Tibial artery (tissue), 4 donors: Measurements from ENCODE around the gene PRB2.
"Not testable (repeated sequence)": the region's sequence is repeated elsewhere in the genome, so short reads cannot be mapped to it uniquely, and the experiment has no call there.

ENCODE experiments used
- DNase-seq, 2 donors: peaks; one replicate each; pipeline ENCODE4 v3.0.0-alpha.2; 2019
- H3K27ac ChIP-seq, 2 donors: fragments of 200-600 bp; sonication (generic) in 1 of 2; 1 replicate in 1 of 2; 2 replicates in 1 of 2; pipeline ENCODE4 v1.5.1; 2018 to 2019; ENCODE audit warnings: mild to moderate bottlenecking in 1 of 2
- H3K27me3 ChIP-seq, 2 donors: fragments of 200-600 bp; sonication (generic) in 1 of 2; one replicate each; pipeline versions ENCODE4 v1.5.1 to v1.6.0; 2016 to 2019
- H3K36me3 ChIP-seq, 3 donors: fragments of 200-600 bp; sonication (generic) in 2 of 3; one replicate each; pipeline ENCODE4 v1.5.1; 2016 to 2019; ENCODE audit warnings: mild to moderate bottlenecking in 2 of 3
- H3K4me1 ChIP-seq, 4 donors: fragments of 200-600 bp; sonication (generic) in 2 of 4; 1 replicate in 3 of 4; 2 replicates in 1 of 4; pipeline ENCODE4 v1.5.1; 2016 to 2019
- H3K4me3 ChIP-seq, 2 donors: fragments of 200-600 bp; sonication (generic) in 1 of 2; 1 replicate in 1 of 2; 2 replicates in 1 of 2; pipeline ENCODE4 v1.5.1; 2018 to 2019; ENCODE audit warnings: mild to moderate bottlenecking in 2 of 2
- H3K9me3 ChIP-seq, 3 donors: fragments of 200-600 bp; sonication (generic) in 1 of 3; one replicate each; pipeline ENCODE4 v1.5.1; 2016 to 2019
- CTCF ChIP-seq, 2 experiments: fragments of 200-600 bp in 1 of 2; fragments of 450-650 bp in 1 of 2; IDR thresholded peaks; one replicate each; pipeline ENCODE4 v1.5.1; 2017 to 2019; ENCODE audit warnings: antibody characterized with exemption in 2 of 2, mild to moderate bottlenecking in 1 of 2, moderate library complexity in 1 of 2
- intact Hi-C: fragments of 100-400 bp; cut with DNase I; formaldehyde crosslinking; loops from one replicate; pipeline ENCODE4 v1.15.0; 2023; ENCODE audit warnings: low total_unique reads

PRB2 gene

DNA sequence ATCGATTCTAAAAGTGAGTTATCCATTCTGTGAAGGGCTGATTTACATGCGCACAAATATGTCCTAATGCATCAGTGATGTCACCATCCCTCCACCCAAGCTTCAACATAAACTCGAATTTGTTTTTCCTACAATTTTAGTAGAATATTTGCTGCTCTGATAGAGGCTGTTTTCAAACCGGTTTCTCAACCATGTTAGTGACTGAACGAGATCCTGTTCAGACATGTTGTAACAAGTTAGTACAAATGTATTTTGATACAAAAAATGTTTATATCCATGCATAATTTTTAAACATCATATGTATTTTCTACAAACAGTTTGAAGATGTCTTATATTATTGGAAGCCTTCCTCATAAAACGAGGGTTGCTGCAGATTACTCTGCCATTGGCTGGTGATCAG, 12.7 kb upstream of the PRB2 start:
- no peaks in the 10 kb centered on the region for H3K27me3 ChIP-seq
- no peaks in the 10 kb centered on the region for H3K36me3 ChIP-seq
- H3K4me3 ChIP-seq, result no peak overlapping the region
- no peak overlapping the region for H3K27ac ChIP-seq
- DNase-seq, result no peak
- no peak for TF ChIP-seq CTCF (IDR thresholded peaks at IDR 0.05)
- intact Hi-C loops, result no loop called here
- no peaks in the 10 kb centered on the region for H3K9me3 ChIP-seq
- H3K4me1 ChIP-seq, result no peaks in the 10 kb centered on the region

GRCh38 chr12:11397366-11397765, 2.0 kb upstream of the PRB2 start:
- TF ChIP-seq CTCF (IDR thresholded peaks at IDR 0.05), result no peak
- Histone ChIP-seq H3K27me3 (no peaks in the 10 kb centered on the region), H3K36me3 (no peaks in the 10 kb centered on the region), H3K4me1 (no peaks in the 10 kb centered on the region), H3K9me3 (no peaks in the 10 kb centered on the region), H3K27ac (no peak overlapping the region), H3K4me3 (no peak overlapping the region)
- no peak for DNase-seq
- intact Hi-C loops, result no loop called here

DNA sequence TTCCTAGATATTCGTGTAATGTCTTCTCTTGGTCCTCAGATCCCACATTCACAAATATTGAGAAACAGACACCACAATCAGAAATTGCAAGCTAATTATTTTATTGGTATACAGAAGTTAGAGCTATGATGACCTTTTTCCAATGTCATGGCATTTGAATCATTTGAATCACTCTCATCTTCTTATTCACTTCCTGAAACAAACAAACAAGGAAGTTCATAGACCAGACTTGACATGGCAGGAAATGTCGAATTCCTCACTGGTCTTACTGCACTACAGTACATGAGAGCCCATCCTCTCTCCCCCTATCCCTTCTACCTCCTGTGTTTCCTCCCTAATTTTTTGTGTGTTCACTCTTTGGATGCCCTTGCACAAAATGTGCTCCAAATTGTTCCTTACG, 3.9 kb downstream of the PRB2 start:
- intact Hi-C loops, H3K9me3 ChIP-seq: not testable (repeated sequence)

GRCh38 chr12:11377420-11377819, 17.9 kb downstream of the PRB2 start:
- H3K4me3 ChIP-seq, H3K27ac ChIP-seq, H3K36me3 ChIP-seq, intact Hi-C loops, H3K27me3 ChIP-seq, H3K4me1 ChIP-seq, DNase-seq: not testable (repeated sequence)
- peaks cover 0 to 21% (median 18%) of the 10 kb centered on the region in 3 donors for H3K9me3 ChIP-seq

More for the DNA sequence above, 3.9 kb downstream of the PRB2 start:
- DNase-seq, H3K27ac ChIP-seq, H3K4me1 ChIP-seq, H3K36me3 ChIP-seq, H3K27me3 ChIP-seq, H3K4me3 ChIP-seq: not testable (repeated sequence)

GRCh38 chr12:11361151-11361550, 34.2 kb downstream of the PRB2 start:
- intact Hi-C loops, result no loop called here
- no peak overlapping the region for H3K27ac ChIP-seq
- H3K9me3 ChIP-seq, result no peaks in the 10 kb centered on the region
- no peaks in the 10 kb centered on the region for H3K36me3 ChIP-seq
- no peak for TF ChIP-seq CTCF (IDR thresholded peaks at IDR 0.05)
- no peak overlapping the region for H3K4me3 ChIP-seq
- no peaks in the 10 kb centered on the region for H3K27me3 ChIP-seq
- no peak for DNase-seq
- no peaks in the 10 kb centered on the region for H3K4me1 ChIP-seq

DNA sequence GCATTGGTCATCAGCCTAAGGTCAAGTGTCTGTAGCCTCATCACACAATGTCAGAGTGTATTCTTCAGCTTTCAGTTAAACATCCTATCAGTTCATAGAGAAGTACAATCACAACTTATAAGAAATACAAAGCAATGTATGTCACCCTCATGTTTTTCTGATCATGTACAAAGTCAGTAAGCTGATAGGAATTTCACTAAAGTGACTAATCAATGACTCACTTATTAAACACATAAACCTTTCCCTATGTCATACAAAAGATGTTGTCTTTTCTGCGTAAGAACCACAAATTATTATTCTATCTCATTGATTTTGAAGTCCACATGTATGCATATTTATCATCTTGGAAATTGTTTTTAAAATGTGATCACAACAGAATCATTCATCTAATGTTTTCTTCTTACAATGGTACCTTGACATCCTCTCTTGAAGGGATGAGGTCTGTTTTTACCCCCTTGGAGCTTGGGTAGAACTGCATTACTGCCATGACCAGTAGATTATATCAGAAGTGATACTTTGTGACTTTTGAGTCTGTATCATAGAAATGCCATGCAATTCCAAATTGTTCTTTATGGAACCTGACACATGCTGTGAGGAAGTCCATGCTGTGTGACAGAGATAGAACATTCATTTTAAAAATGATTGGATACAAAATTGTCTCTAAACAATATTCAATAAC, 35.0 kb downstream of the PRB2 start:
- H3K27ac ChIP-seq, H3K27me3 ChIP-seq, intact Hi-C loops, H3K9me3 ChIP-seq, H3K4me1 ChIP-seq, H3K36me3 ChIP-seq, DNase-seq, H3K4me3 ChIP-seq: not testable (repeated sequence)

DNA sequence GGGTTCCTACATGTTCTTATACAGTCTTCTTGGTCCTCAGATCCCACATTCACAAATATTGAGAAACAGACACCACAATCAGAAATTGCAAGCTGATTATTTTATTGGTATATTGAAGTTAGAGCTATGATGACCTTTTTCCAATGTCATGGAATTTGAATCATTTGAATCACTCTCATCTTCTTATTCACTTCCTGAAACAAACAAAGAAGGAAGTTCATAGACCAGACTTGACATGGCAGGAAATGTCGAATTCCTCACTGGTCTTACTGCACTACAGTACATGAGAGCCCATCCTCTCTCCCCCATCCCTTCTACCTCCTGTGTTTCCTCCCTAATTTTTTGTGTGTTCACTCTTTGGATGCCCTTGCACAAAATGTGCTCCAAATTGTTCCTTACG, 43.6 kb downstream of the PRB2 start:
- H3K9me3 ChIP-seq, H3K4me1 ChIP-seq, intact Hi-C loops, H3K4me3 ChIP-seq, H3K27ac ChIP-seq, H3K27me3 ChIP-seq, H3K36me3 ChIP-seq, DNase-seq: not testable (repeated sequence)

DNA sequence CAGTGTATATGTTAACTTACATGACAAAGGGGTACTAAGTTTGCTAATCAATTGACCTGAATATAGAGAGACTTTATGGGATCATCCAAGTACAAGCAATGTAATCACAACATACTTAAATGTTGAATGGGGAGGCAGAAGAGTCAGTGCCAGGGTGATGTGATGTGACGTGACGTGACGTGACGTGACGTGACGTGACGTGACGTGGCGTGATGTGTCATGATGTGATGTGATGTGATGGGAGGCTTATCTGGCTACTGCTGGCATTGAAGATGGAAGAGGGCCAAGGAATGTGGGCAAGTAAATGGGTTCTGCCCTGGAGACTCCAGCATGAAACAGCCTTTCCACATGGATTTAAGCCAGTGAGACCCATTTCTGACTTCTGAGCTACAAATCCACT, 46.9 kb downstream of the PRB2 start:
- Histone ChIP-seq H3K36me3 (no peaks in the 10 kb centered on the region), H3K27ac (no peak overlapping the region), H3K9me3 (peaks cover 0 to 6% (median 0%) of the 10 kb centered on the region in 3 donors), H3K27me3 (no peaks in the 10 kb centered on the region), H3K4me3 (no peak overlapping the region), H3K4me1 (no peaks in the 10 kb centered on the region)
- DNase-seq, result no peak
- no peak for TF ChIP-seq CTCF (IDR thresholded peaks at IDR 0.05)
- intact Hi-C loops, result no loop called here
